NCI-H2107 treated with DMSO at 0.1 percent for 48 hours (cell line): ENCODE data around the gene CELF2.
"Not testable (repeated sequence)": the region's sequence is repeated elsewhere in the genome, so short reads cannot be mapped to it uniquely, and the experiment has no call there.

Source experiments
- DNase-seq: peaks from one replicate; lab custom pipeline; 2025; ENCODE audit not compliant: unreplicated experiment; lab: John Stamatoyannopoulos, UW

Gene CELF2

GRCh38 chr10:11336722-11337162 lies 319.1 kb downstream of the CELF2 start:
- DNase-seq, result peak; percentile 35

DNA sequence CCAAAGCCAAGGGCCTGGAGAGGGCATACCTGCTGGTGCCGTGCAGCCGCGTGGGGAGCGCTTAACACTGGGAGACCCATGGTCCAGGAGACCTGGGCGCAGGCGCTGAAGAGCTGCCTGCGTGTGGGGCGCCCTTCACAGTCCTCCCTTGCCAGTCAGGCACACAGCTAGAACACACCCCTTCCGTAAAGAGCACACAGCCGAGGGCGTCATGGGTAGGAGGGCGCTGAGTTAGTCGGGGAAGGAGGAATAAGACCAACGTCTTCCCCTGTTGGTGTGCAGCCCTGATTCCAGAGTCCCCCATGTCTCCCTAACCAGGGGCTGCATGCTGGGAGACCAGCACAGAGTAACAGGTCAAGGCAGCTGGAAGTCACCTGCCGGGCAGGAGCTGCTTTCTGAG lies 319.8 kb downstream of the CELF2 start:
- DNase-seq, result no peak

- DNase-seq, result no peak
Observed at GRCh38 chr10:11338160-11338844, 320.6 kb downstream of the CELF2 start.

- DNase-seq, result no peak
Observed at GRCh38 chr10:11339013-11339412, 321.3 kb downstream of the CELF2 start.

DNA sequence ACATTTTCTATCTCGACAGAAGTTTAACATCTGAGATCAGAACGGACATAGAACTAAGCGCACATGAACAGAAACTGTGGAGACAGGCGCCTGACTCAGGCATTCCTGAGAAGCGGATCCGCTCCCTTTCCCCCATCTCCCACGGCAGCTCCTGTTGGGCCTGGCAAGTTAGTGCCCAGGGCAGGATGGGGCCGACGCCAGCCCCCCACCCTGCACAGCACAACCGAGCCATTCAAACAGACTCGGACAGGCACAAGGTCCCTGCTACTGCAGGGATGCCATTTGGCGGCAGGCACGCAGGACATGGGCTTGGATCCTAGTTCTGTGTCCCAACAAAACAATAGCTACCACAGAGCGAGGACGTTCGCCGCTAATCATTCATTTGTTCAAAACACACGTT lies 322.0 kb downstream of the CELF2 start:
- no peak for DNase-seq

GRCh38 chr10:11341283-11341960 lies 323.8 kb downstream of the CELF2 start:
- no peak for DNase-seq

GRCh38 chr10:11344081-11344480 lies 326.4 kb downstream of the CELF2 start:
- no peak for DNase-seq

DNA sequence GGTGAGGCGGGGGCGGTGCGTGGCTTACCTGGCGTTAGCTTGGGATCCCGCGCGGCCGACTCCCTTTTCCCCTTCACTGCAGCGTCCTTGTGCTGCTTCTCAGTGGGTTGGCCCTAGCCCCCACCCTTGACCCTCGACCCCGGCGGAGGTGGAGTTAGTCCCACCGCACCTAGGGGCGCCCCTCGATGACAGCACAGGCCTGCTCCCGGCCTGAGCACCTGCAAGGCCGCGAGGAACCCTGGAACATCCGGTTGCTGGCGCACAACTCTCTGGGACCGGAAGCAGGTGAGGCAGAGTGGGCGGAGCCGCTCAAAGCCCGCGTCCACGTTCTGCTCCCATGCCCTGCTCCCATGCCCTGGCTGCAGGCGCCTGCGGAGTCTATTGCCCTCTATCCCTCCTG lies 326.9 kb downstream of the CELF2 start:
- DNase-seq, result no peak

DNA sequence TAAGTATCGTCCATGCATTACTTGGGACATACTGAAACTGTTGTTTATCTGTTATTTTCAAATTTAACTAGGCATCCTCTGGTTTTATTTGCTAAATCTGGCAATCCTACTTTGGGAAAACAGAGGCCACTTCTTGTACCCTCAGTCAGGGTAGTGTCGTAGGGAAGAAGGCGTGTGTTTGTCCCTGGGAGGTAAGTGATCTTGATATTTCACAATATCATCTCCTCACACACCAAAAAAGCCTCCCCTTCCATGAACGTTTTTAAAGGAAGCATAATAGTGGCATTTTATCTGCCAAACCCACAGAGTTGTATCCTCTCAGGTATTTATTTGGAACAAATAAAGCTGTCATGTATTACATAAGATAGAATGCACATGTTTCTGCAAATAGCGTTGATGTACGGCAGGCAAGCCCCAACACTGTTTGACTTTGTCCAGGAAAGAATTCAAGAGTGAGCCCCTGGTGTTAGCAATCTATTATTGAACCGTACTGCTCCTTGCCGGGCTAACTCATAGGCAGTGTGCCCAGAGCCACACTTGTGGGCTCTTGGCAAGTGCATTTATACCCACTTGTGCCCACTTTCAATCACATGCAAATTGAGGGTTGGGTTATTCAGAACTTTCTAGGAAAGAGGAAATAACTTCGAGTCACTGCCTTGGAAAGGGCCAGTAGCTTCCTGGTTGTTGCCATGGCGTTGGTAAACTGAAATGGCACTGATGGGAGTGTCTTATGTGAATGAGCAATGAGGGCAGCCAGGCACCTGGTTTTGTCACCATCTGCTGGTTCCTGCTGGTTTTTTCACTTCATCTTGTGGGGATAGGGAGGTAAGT lies 327.8 kb downstream of the CELF2 start:
- peak; percentile 14 for DNase-seq

DNA sequence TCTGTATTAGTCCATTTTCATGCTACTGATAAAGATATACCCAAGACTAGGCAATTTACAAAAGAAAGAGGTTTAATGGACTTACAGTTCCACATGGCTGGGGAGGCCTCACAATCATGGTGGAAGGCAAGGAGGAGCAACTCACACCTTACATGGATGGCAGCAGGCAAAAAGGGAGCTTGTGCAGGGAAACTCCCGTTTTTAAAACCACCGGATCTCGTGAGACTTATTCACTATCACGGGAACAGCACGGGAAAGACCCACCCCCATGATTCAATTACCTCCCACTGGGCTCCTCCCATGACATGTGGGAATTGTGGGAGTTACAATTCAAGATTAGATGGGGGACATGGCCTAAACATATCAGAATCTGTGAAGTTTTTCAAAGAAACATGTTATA lies 329.9 kb downstream of the CELF2 start:
- not testable (repeated sequence) for DNase-seq

GRCh38 chr10:11351801-11352200 lies 334.1 kb downstream of the CELF2 start:
- DNase-seq, result no peak

DNA sequence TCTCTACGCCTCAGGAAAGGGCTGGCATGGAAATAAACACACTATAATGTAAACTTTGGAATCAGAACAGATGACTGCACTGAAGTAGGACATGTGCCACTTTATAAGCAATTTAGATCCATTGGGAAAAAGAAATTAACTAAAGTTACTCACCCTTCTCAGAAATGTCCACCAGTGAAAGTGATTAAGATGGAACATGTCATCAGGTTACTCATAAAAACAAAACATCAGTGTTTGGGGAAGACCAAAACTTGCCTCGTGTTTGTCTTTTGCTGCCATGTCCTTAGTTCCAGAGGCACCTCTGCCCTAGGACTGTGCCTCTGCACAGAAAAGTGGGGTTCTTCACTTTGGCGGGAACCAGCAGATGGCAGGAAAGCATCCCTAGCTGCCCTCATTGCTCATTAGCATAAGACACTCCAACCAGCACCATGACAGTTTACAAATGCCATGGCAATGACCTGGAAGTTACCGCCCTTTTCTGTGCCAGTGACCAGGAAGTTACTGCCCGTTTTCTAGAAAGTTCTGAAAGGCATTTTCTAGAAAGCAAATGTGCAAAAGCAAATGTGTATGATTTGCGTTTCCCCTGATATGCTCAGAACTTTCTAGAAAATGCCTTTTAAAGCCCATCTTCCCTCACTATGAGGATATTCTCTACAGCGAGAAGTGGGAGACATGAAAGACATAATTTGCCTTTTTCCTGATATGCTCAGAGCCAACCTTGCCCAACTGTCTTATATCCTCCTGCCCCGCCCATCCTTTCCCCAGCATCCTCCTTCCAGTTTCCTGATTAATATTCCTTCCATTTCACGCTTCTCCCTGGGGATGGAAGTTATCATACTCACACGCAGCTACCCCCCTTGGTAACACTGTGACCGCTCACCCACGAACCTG lies 335.6 kb downstream of the CELF2 start:
- no peak for DNase-seq

- DNase-seq, result no peak
Observed at GRCh38 chr10:11354823-11355222, 337.2 kb downstream of the CELF2 start.

DNA sequence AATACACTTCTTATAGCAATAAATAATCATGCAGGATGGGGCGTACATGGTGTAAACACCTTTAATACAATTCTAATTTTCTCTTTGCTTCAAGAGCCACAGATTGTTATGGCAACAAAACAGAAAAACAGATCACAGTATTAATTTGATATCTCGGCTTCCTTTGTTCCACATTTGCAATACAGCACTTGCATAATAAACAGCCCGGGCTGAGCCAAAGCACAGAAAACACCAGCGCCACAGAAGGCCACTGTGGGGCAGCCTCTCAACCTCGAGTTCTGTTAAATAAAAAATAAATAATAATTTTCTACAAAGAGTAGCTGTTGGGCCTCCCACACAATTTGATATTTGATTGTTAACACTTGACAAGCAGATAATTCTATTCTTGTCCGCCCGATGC lies 337.9 kb downstream of the CELF2 start:
- no peak for DNase-seq

- DNase-seq, result no peak
Observed at GRCh38 chr10:11357439-11357838, 339.8 kb downstream of the CELF2 start.

GRCh38 chr10:11358011-11358410 lies 340.3 kb downstream of the CELF2 start:
- DNase-seq, result no peak

- no peak for DNase-seq
Observed at GRCh38 chr10:11358923-11359575, 341.4 kb downstream of the CELF2 start.

DNA sequence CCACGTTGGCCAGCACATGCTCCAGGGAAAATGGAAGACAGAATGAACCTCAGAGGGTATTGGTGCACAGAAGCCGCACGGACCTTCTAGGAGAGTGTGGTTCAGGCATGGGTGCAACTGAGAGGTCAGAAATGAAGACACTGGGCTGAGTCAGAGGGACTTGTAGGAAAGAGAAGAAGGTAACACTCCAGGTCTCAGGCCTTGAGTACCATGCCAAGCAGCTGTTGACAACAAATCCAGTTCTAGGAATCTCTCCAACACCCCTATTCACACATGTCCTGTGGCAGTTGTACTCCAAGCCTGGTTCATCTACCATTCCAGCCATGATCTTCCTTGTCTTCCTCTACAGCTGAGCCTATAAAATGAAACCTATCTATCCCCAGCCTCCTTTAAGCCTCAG lies 342.2 kb downstream of the CELF2 start:
- no peak for DNase-seq

GRCh38 chr10:11363497-11363896 lies 345.8 kb downstream of the CELF2 start:
- DNase-seq, result no peak

GRCh38 chr10:11364241-11364640 lies 346.6 kb downstream of the CELF2 start:
- DNase-seq, result no peak
